GM12878 (cell line): ENCODE data around the gene ZMIZ1. TPM values are rescaled to one million over a fixed set of nuclear protein-coding genes. Genes with fewer than 3 reads are reported as not detected.

Experiments
- ATAC-seq: fragments of 200-7000 bp; cut with Tn5 transposase; 3 replicates; pipeline ENCODE4 v1.9.1; 2020; ENCODE audit warnings: mild to moderate bottlenecking, moderate library complexity
- BruUV-seq: library from RNA; stranded (reverse); fragments of 400-500 nt; replicated peaks from 2 replicates; lab custom pipeline; 2021; lab: Mats Ljungman, UMichigan
- CTCF ChIA-PET: fragments of 300-600 bp; sonication (Branson Sonifier 250); formaldehyde crosslinking; extraction: SDS; loops from one replicate; lab custom pipeline; 2021; ENCODE audit warnings: inconsistent platforms; lab: Yijun Ruan, JAX
- POLR2A ChIA-PET: fragments of 350-600 bp; formaldehyde crosslinking; extraction: SDS; loops from one replicate; lab custom pipeline; 2021; ENCODE audit warnings: inconsistent platforms; lab: Charles Lee
- RAD21 ChIA-PET: fragments of 300-600 bp; sonication (Branson Sonifier 250); formaldehyde crosslinking; loops from one replicate; lab custom pipeline; 2023; ENCODE audit warnings: antibody characterized with exemption; ENCODE audit not compliant: unreplicated experiment; lab: Charles Lee
- SMC1A ChIA-PET: fragments of 300-600 bp; sonication (Branson Sonifier 250); formaldehyde crosslinking; loops from one replicate; lab custom pipeline; 2023; ENCODE audit not compliant: unreplicated experiment, uncharacterized antibody; lab: Charles Lee
- DNase-seq: peaks from one replicate; pipeline ENCODE4 v3.0.0-alpha.2; 2011; ENCODE audit warnings: low read depth, low spot score
- FAIRE-seq: peaks from 3 replicates; lab custom pipeline; 2011; peaks lifted over from hg19 to GRCh38; lab: Jason Lieb, UNC
- H2AFZ ChIP-seq: 2 replicates; pipeline ENCODE4 v1.6.0; 2011; ENCODE audit warnings: low read depth, low read length, control low read depth; ENCODE audit not compliant: control insufficient read depth
- H3K27ac ChIP-seq: 2 replicates; pipeline ENCODE4 v1.5.1; 2011; ENCODE audit warnings: control low read depth; ENCODE audit not compliant: control insufficient read depth, insufficient read depth
- H3K27me3 ChIP-seq, 2 experiments: replicated peaks in 1 of 2; 2 replicates each; pipeline versions ENCODE4 v1.6.0 to v1.6.1; 2011; ENCODE audit warnings: low read length in 1 of 2; ENCODE audit not compliant: control insufficient read depth in 2 of 2, insufficient read depth in 2 of 2
- H3K36me3 ChIP-seq, 2 experiments: 2 replicates each; pipeline ENCODE4 v1.5.1; 2011; ENCODE audit warnings: low read length in 1 of 2; ENCODE audit not compliant: control insufficient read depth in 2 of 2, insufficient read depth in 2 of 2
- H3K4me1 ChIP-seq: 2 replicates; pipeline ENCODE4 v1.6.1; 2011; ENCODE audit warnings: mild to moderate bottlenecking, low read length, moderate library complexity, mixed read lengths; ENCODE audit not compliant: control insufficient read depth, insufficient read depth
- H3K4me2 ChIP-seq: 2 replicates; pipeline ENCODE4 v1.6.0; 2011; ENCODE audit warnings: control low read depth; ENCODE audit not compliant: control insufficient read depth, insufficient read depth
- H3K4me3 ChIP-seq: fragments of 200-600 bp; sonication (generic); 2 replicates; pipeline ENCODE4 v1.5.1; 2016
- H3K79me2 ChIP-seq: 2 replicates; pipeline ENCODE4 v1.6.0; 2011; ENCODE audit warnings: low read length; ENCODE audit not compliant: control insufficient read depth, insufficient read depth
- H3K9ac ChIP-seq: 2 replicates; pipeline ENCODE4 v1.8.0; 2011; ENCODE audit warnings: low read length, control low read depth, mixed read lengths; ENCODE audit not compliant: control insufficient read depth, insufficient read depth
- H3K9me3 ChIP-seq: replicated peaks from 3 replicates; pipeline ENCODE4 v1.5.1; 2011; ENCODE audit warnings: mild to moderate bottlenecking, low read length; ENCODE audit not compliant: control insufficient read depth, insufficient read depth
- H4K20me1 ChIP-seq: 2 replicates; pipeline ENCODE4 v1.6.0; 2011; ENCODE audit not compliant: control insufficient read depth, insufficient read depth
- EED ChIP-seq: sonication (generic); IDR thresholded peaks from 2 replicates; pipeline ENCODE4 v1.6.1; 2016; ENCODE audit warnings: antibody characterized with exemption, low read depth
- MEF2B ChIP-seq: fragments of 450-650 bp; IDR thresholded peaks from 2 replicates; pipeline ENCODE4 v1.6.1; 2018; ENCODE audit warnings: mild to moderate bottlenecking, moderate library complexity; ENCODE audit not compliant: partially characterized antibody, poor library complexity, severe bottlenecking
- NR2C1 ChIP-seq: fragments of 450-650 bp; IDR thresholded peaks from 2 replicates; pipeline ENCODE4 v1.6.1; 2017; ENCODE audit warnings: antibody characterized with exemption, mild to moderate bottlenecking, moderate library complexity
- NR2C2 ChIP-seq: IDR thresholded peaks from 2 replicates; pipeline ENCODE4 v1.6.1; 2011; ENCODE audit warnings: borderline replicate concordance, low read depth; ENCODE audit not compliant: control insufficient read depth, insufficient read length
- NR2F1 ChIP-seq: fragments of 450-650 bp; conservative IDR thresholded peaks from 2 replicates; pipeline ENCODE4 v1.6.1; 2017; ENCODE audit warnings: mild to moderate bottlenecking
- PML ChIP-seq: IDR thresholded peaks from 2 replicates; pipeline ENCODE4 v1.6.1; 2012; ENCODE audit warnings: low read length, inconsistent platforms
- POLR2A ChIP-seq: IDR thresholded peaks from 2 replicates; pipeline ENCODE4 v1.6.1; 2011; ENCODE audit warnings: low read depth, mild to moderate bottlenecking, low read length
- POLR2AphosphoS5 ChIP-seq: IDR thresholded peaks from 2 replicates; pipeline ENCODE4 v1.6.1; 2011; ENCODE audit warnings: mild to moderate bottlenecking, low read length, inconsistent platforms
- RAD21 ChIP-seq: IDR thresholded peaks from 2 replicates; pipeline ENCODE4 v1.6.1; 2011; ENCODE audit warnings: mild to moderate bottlenecking, low read depth, low read length, moderate library complexity; ENCODE audit not compliant: insufficient read depth
- RELA ChIP-seq: fragments of 450-650 bp; IDR thresholded peaks from 2 replicates; pipeline ENCODE4 v1.8.0; 2014; ENCODE audit warnings: borderline replicate concordance; ENCODE audit not compliant: partially characterized antibody
- ZNF207 ChIP-seq: fragments of 450-650 bp; IDR thresholded peaks from 2 replicates; pipeline ENCODE4 v1.6.1; 2014; ENCODE audit warnings: antibody characterized with exemption, mild to moderate bottlenecking, borderline replicate concordance
- WGBS: methylation state at CpG from one replicate; pipeline ENCODE4 v1.1.6; 2016; ENCODE audit warnings: low lambda C conversion rate; ENCODE audit not compliant: insufficient replicate concordance, insufficient coverage; ENCODE audit errors: missing lambda C conversion rate; 5-methylcytosine and 5-hydroxymethylcytosine counted together
- in situ Hi-C: fragments of 300-500 bp; cut with MboI; formaldehyde crosslinking; loops from 9 replicates; pipeline ENCODE4 v1.14.3; 2018; ENCODE audit warnings: mixed read lengths
- intact Hi-C: fragments of 100-400 bp; cut with micrococcal nuclease; formaldehyde crosslinking; loops from one replicate; pipeline ENCODE4 v1.14.2; 2022; ENCODE audit not compliant: unreplicated experiment
- polyA plus RNA-seq, 11 experiments: library from polyadenylated mRNA; depleted of rRNA in 4 of 11; unstranded in 6 of 11; stranded (reverse) in 5 of 11; fragments of >200 nt; fragmentation: Nextera tagmentation in 4 of 11; fragmentation: Illumina TruSeq in 1 of 11; extraction: Ambion mirVana in 4 of 11; extraction: Trizol in 1 of 11; gene quantifications; 1 replicate in 1 of 11; 2 replicates in 10 of 11; pipeline versions ENCODE4 v1.2.1 to v1.2.3, GENCODE V29; 2011 to 2016; ENCODE audit warnings: inconsistent platforms in 2 of 11, missing spikeins in 2 of 11, low read depth in 1 of 11
- total RNA-seq, 4 experiments: library from RNA; depleted of rRNA in 3 of 4; stranded (reverse); fragments of >200 nt in 3 of 4; fragmentation: Illumina TruSeq in 1 of 4; extraction: Trizol in 1 of 4; gene quantifications; 2 replicates each; pipeline versions ENCODE4 v1.2.1 to v1.2.3, GENCODE V29; 2013 to 2021
- TF ChIP-seq, protein P1 (sequence below), 3 experiments: IDR thresholded peaks in 2 of 3; conservative IDR thresholded peaks in 1 of 3; 2 replicates each; pipeline ENCODE4 v1.5.1; 2011; ENCODE audit warnings: low read depth in 3 of 3, low read length in 3 of 3, mild to moderate bottlenecking in 3 of 3, control low read depth in 2 of 3, moderate library complexity in 2 of 3, inconsistent platforms in 1 of 3, mixed read lengths in 1 of 3; ENCODE audit not compliant: control insufficient read depth in 2 of 3, insufficient read depth in 1 of 3; ENCODE audit errors: extremely low read depth in 1 of 3
- TF ChIP-seq, protein P2 (sequence below): IDR thresholded peaks from 2 replicates; pipeline ENCODE4 v1.6.1; 2011; ENCODE audit warnings: mild to moderate bottlenecking, low read depth, low read length, moderate library complexity; ENCODE audit not compliant: insufficient replicate concordance
- TF ChIP-seq, protein P3 (sequence below): fragments of 450-650 bp; IDR thresholded peaks from 2 replicates; pipeline ENCODE4 v1.6.1; 2016; ENCODE audit warnings: mild to moderate bottlenecking

The ZMIZ1 gene
- total and polyA plus RNA-seq, 10 of the 15 experiments (the other 5 are each of a cell fraction or from before 2014, with no cell fraction given): 3.1 to 82.3 (median 14.9) TPM

DNA sequence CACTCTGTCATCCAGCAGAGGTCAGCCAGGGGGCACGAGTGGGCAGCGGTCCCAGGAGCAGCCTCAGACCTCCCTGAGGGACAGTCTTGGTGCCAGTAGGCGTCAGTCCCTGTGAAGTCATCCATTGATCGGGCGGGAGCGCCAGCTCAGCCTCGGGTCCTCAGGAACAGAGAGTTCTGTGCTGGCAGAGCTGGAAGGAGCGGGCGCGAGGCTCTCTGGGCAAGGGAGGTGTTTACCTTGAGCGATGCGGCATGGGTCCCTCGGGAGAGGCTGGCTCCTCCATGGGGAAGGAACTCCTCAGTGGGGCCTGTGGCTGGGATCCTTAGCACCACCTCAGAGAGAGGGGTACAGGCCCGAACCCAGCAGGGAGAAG is 177.4 kb downstream of the ZMIZ1 start:
- 2% methylated on average over 14 of the region's 14 CpGs for WGBS

More for the DNA sequence above, 177.4 kb downstream of the ZMIZ1 start:
- Histone ChIP-seq H3K4me2 (peak overlapping the region; percentile 96), H3K27ac (peak overlapping the region; percentile 92), H3K27me3 (no peaks in the 10 kb centered on the region), H3K79me2 (peaks cover 92% of the 10 kb centered on the region), H4K20me1 (no peaks in the 10 kb centered on the region), H3K4me1 (peaks cover 72% of the 10 kb centered on the region), H3K36me3 (peaks cover 0 to 3% of the 10 kb centered on the region in 2 experiments; a peak in 1 of 4 replicates), H2AFZ (no peak overlapping the region), H3K4me3 (peak overlapping the region; percentile 80), H3K9ac (peak overlapping the region; percentile 93), H3K9me3 (no peaks in the 10 kb centered on the region)
- CTCF ChIA-PET: interaction anchor here (0.7 to 8.5 kb wide), 9 partner anchors 21 to 222 kb away, joined by 3 to 67 read pairs (median 5); partner anchors contain the start of gene PPIF
- intact Hi-C loops: no loop called here
- POLR2A ChIA-PET: interaction anchor here (0.6 to 12.4 kb wide), 6 partner anchors 8 to 154 kb away, joined by 3 to 100 read pairs (median 3); no protein-coding TSS in a partner anchor
- ATAC-seq (no peak), FAIRE-seq (no peak), DNase-seq (no peak)
- SMC1A ChIA-PET: interaction anchor here (0.6 to 9.5 kb wide), 7 partner anchors 15 to 102 kb away, joined by 3 to 115 read pairs (median 4); partner anchors contain the start of gene PPIF
- in situ Hi-C loops: no loop called here
- BruUV-seq: no TSS peak
- RAD21 ChIA-PET: interaction anchor here (0.6 to 11.1 kb wide), 7 partner anchors 11 to 101 kb away, joined by 3 to 165 read pairs (median 9); partner anchors contain the start of gene PPIF
- TF ChIP-seq NR2F1 (0 out of 2 replicates have a peak, but pooled peaks have one; percentile 47), ZNF207 (no peak), POLR2AphosphoS5 (0 out of 2 replicates have a peak, but pooled peaks have one; percentile 11), NR2C1 (0 out of 2 replicates have a peak, but pooled peaks have one; percentile 16), RAD21 (0 out of 2 replicates have a peak, but pooled peaks have one; percentile 9), RELA (no peak), PML (no peak), MEF2B (peak; percentile 41), POLR2A (peak; percentile 13; the same call in 1 of the 2 replicates), NR2C2 (no peak), EED (0 out of 2 replicates have a peak, but pooled peaks have one; percentile 3)
- TF ChIP-seq, protein P1, sequence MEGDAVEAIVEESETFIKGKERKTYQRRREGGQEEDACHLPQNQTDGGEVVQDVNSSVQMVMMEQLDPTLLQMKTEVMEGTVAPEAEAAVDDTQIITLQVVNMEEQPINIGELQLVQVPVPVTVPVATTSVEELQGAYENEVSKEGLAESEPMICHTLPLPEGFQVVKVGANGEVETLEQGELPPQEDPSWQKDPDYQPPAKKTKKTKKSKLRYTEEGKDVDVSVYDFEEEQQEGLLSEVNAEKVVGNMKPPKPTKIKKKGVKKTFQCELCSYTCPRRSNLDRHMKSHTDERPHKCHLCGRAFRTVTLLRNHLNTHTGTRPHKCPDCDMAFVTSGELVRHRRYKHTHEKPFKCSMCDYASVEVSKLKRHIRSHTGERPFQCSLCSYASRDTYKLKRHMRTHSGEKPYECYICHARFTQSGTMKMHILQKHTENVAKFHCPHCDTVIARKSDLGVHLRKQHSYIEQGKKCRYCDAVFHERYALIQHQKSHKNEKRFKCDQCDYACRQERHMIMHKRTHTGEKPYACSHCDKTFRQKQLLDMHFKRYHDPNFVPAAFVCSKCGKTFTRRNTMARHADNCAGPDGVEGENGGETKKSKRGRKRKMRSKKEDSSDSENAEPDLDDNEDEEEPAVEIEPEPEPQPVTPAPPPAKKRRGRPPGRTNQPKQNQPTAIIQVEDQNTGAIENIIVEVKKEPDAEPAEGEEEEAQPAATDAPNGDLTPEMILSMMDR (IDR thresholded peaks at IDR 0.05 in 2 of 3, conservative IDR thresholded peaks at IDR 0.05 in 1 of 3; ENCODE audit: control insufficient read depth in 2 of 3, extremely low read depth in 1 of 3, insufficient read depth in 1 of 3, low read depth in 3 of 3, low read length in 3 of 3): peak in 1 of 3 experiments; percentile 18; a peak in 1 of 6 replicates
- TF ChIP-seq, protein P2, sequence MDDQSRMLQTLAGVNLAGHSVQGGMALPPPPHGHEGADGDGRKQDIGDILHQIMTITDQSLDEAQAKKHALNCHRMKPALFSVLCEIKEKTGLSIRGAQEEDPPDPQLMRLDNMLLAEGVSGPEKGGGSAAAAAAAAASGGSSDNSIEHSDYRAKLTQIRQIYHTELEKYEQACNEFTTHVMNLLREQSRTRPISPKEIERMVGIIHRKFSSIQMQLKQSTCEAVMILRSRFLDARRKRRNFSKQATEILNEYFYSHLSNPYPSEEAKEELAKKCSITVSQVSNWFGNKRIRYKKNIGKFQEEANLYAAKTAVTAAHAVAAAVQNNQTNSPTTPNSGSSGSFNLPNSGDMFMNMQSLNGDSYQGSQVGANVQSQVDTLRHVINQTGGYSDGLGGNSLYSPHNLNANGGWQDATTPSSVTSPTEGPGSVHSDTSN: no peak
- TF ChIP-seq, protein P3, sequence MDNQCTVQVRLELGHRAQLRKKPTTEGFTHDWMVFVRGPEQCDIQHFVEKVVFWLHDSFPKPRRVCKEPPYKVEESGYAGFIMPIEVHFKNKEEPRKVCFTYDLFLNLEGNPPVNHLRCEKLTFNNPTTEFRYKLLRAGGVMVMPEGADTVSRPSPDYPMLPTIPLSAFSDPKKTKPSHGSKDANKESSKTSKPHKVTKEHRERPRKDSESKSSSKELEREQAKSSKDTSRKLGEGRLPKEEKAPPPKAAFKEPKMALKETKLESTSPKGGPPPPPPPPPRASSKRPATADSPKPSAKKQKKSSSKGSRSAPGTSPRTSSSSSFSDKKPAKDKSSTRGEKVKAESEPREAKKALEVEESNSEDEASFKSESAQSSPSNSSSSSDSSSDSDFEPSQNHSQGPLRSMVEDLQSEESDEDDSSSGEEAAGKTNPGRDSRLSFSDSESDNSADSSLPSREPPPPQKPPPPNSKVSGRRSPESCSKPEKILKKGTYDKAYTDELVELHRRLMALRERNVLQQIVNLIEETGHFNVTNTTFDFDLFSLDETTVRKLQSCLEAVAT: 0 out of 2 replicates have a peak, but pooled peaks have one; percentile 35
